Peyer's patch (tissue), 4 donors: ENCODE measurements around the gene RPTOR.

ENCODE experiments used
- POLR2A ChIP-seq, 2 donors: fragments of 450-650 bp; IDR thresholded peaks; one replicate each; pipeline ENCODE4 v1.5.1; 2017; ENCODE audit warnings: antibody characterized with exemption in 2 of 2, mild to moderate bottlenecking in 2 of 2, moderate library complexity in 2 of 2
- TF ChIP-seq, protein P1 (sequence below), 6 experiments: fragments of 450-650 bp in 4 of 6; fragments of 200-600 bp in 2 of 6; sonication (generic) in 1 of 6; IDR thresholded peaks; one replicate each; pipeline ENCODE4 v1.5.1; 2017 to 2019; ENCODE audit warnings: antibody characterized with exemption in 6 of 6, mild to moderate bottlenecking in 3 of 6, moderate library complexity in 1 of 6

- TF ChIP-seq, protein P1, sequence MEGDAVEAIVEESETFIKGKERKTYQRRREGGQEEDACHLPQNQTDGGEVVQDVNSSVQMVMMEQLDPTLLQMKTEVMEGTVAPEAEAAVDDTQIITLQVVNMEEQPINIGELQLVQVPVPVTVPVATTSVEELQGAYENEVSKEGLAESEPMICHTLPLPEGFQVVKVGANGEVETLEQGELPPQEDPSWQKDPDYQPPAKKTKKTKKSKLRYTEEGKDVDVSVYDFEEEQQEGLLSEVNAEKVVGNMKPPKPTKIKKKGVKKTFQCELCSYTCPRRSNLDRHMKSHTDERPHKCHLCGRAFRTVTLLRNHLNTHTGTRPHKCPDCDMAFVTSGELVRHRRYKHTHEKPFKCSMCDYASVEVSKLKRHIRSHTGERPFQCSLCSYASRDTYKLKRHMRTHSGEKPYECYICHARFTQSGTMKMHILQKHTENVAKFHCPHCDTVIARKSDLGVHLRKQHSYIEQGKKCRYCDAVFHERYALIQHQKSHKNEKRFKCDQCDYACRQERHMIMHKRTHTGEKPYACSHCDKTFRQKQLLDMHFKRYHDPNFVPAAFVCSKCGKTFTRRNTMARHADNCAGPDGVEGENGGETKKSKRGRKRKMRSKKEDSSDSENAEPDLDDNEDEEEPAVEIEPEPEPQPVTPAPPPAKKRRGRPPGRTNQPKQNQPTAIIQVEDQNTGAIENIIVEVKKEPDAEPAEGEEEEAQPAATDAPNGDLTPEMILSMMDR (IDR thresholded peaks at IDR 0.05), result no peak
- TF ChIP-seq POLR2A (IDR thresholded peaks at IDR 0.05), result no peak
Observed at GRCh38 chr17:80783486-80783885, 238.8 kb downstream of the RPTOR start.
